Esophagus muscularis mucosa (tissue), 4 donors: ENCODE results near the gene HERPUD2.

Experiments
- CTCF ChIP-seq, 3 experiments: fragments of 200-600 bp in 2 of 3; fragments of 450-650 bp in 1 of 3; sonication (generic) in 2 of 3; IDR thresholded peaks; one replicate each; pipeline ENCODE4 v1.5.1; 2017 to 2019; ENCODE audit warnings: antibody characterized with exemption in 3 of 3, mild to moderate bottlenecking in 2 of 3, moderate library complexity in 1 of 3
- EP300 ChIP-seq: sonication (generic); formaldehyde crosslinking; IDR thresholded peaks from one replicate; pipeline ENCODE4 v1.6.1; 2017; ENCODE audit warnings: antibody characterized with exemption
- POLR2A ChIP-seq: fragments of 450-650 bp; IDR thresholded peaks from one replicate; pipeline ENCODE4 v1.6.1; 2017; ENCODE audit warnings: antibody characterized with exemption, moderate library complexity, mild to moderate bottlenecking, low read depth
- POLR2AphosphoS5 ChIP-seq, 2 donors: sonication (generic); formaldehyde crosslinking; IDR thresholded peaks; one replicate each; pipeline ENCODE4 v1.6.1; 2017; ENCODE audit warnings: antibody characterized with exemption in 2 of 2

DNA sequence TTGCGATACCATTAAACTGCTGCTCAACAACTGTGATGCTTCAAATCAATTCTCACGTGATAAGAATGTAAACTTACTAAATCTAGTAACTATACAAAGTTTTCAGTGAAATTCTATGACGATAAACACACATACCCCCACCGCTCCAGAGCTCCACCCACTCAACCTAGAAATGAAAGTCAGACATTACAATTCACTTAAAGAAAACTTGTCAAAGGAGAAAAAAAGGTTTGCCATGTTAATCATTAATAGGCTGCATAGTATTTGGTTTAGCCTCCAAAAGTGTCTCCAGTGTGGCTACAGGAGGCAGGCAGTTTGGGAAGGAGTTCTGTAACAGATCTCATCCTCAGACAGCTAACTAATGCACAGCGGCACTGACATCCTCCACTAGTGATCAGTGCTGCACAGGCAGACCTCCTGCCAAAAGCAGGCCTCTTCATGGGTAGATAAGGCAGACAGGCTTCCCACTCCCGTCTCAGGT, 3.1 kb downstream of the HERPUD2 start:
- TF ChIP-seq CTCF (IDR thresholded peaks at IDR 0.05) (no peak), EP300 (no peak), POLR2AphosphoS5 (IDR thresholded peaks at IDR 0.05) (no peak), POLR2A (no peak)
